ENCODE data around the gene GSTT4.
"Not testable (repeated sequence)": the region's sequence is repeated elsewhere in the genome, so short reads cannot be mapped to it uniquely, and the experiment has no call there.

The GSTT4 gene

DNA sequence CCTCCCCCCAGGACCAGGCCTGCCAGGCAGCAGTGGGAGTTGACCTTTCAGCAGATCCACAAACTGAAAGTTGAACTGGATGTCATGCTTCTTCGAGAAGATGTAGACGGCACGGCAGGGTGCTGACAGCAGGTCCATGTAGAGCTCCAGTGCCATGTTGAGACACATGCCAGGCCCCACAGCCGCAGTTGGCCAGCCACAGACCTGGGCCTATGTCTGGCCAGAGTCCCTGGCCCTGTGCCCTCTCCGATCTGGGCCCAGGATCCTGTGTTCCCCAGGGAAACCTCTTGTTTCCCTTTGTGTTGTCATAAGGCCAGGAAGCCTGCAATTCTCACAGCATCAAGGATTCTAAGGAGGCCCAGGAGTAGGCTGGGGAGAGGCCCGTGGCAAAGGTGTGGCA, at the start of gene GSTT4:
Gene GSTT4 (minus strand): TSS at position 253 of the 400 bp plus-strand sequence. CDS start 97 bp downstream, at position 156.
- Mint-ChIP-seq H3K27ac (no peak within 1 kb of the TSS), H3K4me3 (no peak within 1 kb of the TSS), H3K9me3 (no peaks in the 10 kb centered on the region), H3K36me3 (ENCODE audit: low read depth) (no peaks in the 10 kb centered on the region), H3K27me3 (ENCODE audit: low read depth) (no peaks in the 10 kb centered on the region), H3K4me1 (ENCODE audit: low read depth) (peaks cover 5% of the 10 kb centered on the region)
- DNase-seq (ENCODE audit: low spot score): no peak

- no peak overlapping the region for H3K4me3 Mint-ChIP-seq
- H3K27ac Mint-ChIP-seq: no peak overlapping the region
- no peaks in the 10 kb centered on the region for H3K4me1 Mint-ChIP-seq (ENCODE audit: low read depth)
- no peak for DNase-seq (ENCODE audit: low spot score)
- peaks cover 58% of the 10 kb centered on the region for H3K36me3 Mint-ChIP-seq (ENCODE audit: low read depth)
- H3K27me3 Mint-ChIP-seq (ENCODE audit: low read depth): no peaks in the 10 kb centered on the region
- no peaks in the 10 kb centered on the region for H3K9me3 Mint-ChIP-seq
These were observed 49.1 kb upstream of the GSTT4 start for GRCh38 chr22:24054356-24054755.

GRCh38 chr22:24053481-24054226, 48.4 kb upstream of the GSTT4 start:
- no peaks in the 10 kb centered on the region for H3K4me1 Mint-ChIP-seq (ENCODE audit: low read depth)
- H3K27ac Mint-ChIP-seq: no peak overlapping the region
- H3K9me3 Mint-ChIP-seq: no peaks in the 10 kb centered on the region
- no peak overlapping the region for H3K4me3 Mint-ChIP-seq
- DNase-seq (ENCODE audit: low spot score): no peak
- H3K36me3 Mint-ChIP-seq (ENCODE audit: low read depth): peaks cover 57% of the 10 kb centered on the region
- no peaks in the 10 kb centered on the region for H3K27me3 Mint-ChIP-seq (ENCODE audit: low read depth)

DNA sequence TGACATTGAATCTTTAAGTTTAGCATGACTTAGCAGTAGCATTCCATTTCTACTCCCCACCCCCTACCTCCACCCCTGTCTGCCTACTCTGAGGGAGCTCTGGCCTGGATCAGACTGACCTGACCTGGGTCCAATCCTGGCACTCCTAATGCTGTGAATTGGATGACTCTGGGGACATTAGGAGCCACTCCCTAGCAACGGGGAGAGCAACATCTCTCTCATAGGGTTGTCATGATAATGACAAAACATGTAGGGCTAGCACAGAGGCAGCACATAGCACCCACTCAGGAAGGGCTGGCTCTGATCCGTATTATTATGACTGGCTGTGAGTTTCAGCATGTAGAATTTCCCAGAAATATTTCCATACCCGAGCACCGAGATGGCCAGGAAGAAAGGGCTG, 46.3 kb upstream of the GSTT4 start:
- Mint-ChIP-seq H3K36me3 (ENCODE audit: low read depth) (peaks cover 52% of the 10 kb centered on the region), H3K27ac (no peak overlapping the region), H3K4me3 (no peak overlapping the region), H3K4me1 (ENCODE audit: low read depth) (no peaks in the 10 kb centered on the region), H3K27me3 (ENCODE audit: low read depth) (no peaks in the 10 kb centered on the region), H3K9me3 (no peaks in the 10 kb centered on the region)
- DNase-seq (ENCODE audit: low spot score): no peak

- Mint-ChIP-seq H3K36me3 (ENCODE audit: low read depth) (peaks cover 52% of the 10 kb centered on the region), H3K9me3 (no peaks in the 10 kb centered on the region), H3K4me3 (no peak overlapping the region), H3K27me3 (ENCODE audit: low read depth) (no peaks in the 10 kb centered on the region), H3K27ac (no peak overlapping the region), H3K4me1 (ENCODE audit: low read depth) (no peaks in the 10 kb centered on the region)
- no peak for DNase-seq (ENCODE audit: low spot score)
These were observed 45.8 kb upstream of the GSTT4 start for GRCh38 chr22:24051028-24051427.

DNA sequence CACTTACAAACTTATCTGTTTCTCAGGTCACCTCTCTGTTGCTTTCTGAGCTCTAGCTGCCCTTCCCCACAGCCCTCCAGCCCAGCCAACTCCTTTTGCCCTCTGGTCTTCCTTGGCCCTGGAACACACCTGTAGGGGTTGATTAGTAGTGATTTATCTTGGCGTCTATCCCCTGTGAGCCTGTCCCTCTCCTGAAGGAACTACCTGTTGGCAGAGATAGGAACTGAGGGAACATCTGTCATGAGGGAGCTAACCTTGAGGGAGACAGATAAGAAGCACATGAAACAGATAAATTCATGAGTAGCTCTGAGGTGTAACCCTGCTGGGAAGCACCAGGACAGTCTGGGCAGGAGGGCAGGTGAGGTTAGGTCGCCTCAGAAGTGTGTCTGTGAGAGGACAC, 44.7 kb upstream of the GSTT4 start:
- no peak for DNase-seq (ENCODE audit: low spot score)
- peaks cover 50% of the 10 kb centered on the region for H3K36me3 Mint-ChIP-seq (ENCODE audit: low read depth)
- no peak overlapping the region for H3K4me3 Mint-ChIP-seq
- no peaks in the 10 kb centered on the region for H3K4me1 Mint-ChIP-seq (ENCODE audit: low read depth)
- H3K27ac Mint-ChIP-seq: no peak overlapping the region
- H3K9me3 Mint-ChIP-seq: no peaks in the 10 kb centered on the region
- H3K27me3 Mint-ChIP-seq (ENCODE audit: low read depth): no peaks in the 10 kb centered on the region

GRCh38 chr22:24049211-24049610, 44.0 kb upstream of the GSTT4 start:
- Mint-ChIP-seq H3K4me3 (no peak overlapping the region), H3K9me3 (no peaks in the 10 kb centered on the region), H3K27me3 (ENCODE audit: low read depth) (no peaks in the 10 kb centered on the region), H3K27ac (no peak overlapping the region), H3K36me3 (ENCODE audit: low read depth) (peaks cover 54% of the 10 kb centered on the region), H3K4me1 (ENCODE audit: low read depth) (peaks cover 3% of the 10 kb centered on the region)
- no peak for DNase-seq (ENCODE audit: low spot score)

- no peaks in the 10 kb centered on the region for H3K9me3 Mint-ChIP-seq
- no peak overlapping the region for H3K27ac Mint-ChIP-seq
- H3K36me3 Mint-ChIP-seq (ENCODE audit: low read depth): peaks cover 53% of the 10 kb centered on the region
- no peaks in the 10 kb centered on the region for H3K27me3 Mint-ChIP-seq (ENCODE audit: low read depth)
- no peak overlapping the region for H3K4me3 Mint-ChIP-seq
- peaks cover 8% of the 10 kb centered on the region for H3K4me1 Mint-ChIP-seq (ENCODE audit: low read depth)
- no peak for DNase-seq (ENCODE audit: low spot score)
These were observed 40.8 kb upstream of the GSTT4 start for GRCh38 chr22:24046024-24046423.

DNA sequence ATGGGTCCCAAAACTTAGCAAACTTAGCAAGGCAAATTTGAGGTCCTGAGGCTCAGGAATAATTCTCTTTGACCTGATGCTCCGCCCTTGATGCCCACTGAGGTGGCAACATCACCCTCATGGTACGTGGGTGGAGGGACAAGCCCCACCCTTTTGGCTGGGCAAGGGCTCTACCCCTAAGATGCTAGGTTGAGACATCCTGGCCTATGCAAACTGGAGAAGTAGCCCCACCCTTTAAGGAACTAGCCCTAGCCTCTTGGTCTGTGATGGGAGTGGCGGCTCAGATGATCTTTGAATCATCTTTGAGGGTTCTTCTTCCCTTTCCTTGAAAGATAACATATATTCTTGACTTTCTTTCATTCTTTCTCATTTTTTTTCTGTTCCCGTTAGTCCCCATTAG, 38.7 kb upstream of the GSTT4 start:
- Mint-ChIP-seq H3K27me3 (ENCODE audit: low read depth) (no peaks in the 10 kb centered on the region), H3K4me1 (ENCODE audit: low read depth) (peaks cover 11% of the 10 kb centered on the region), H3K9me3 (no peaks in the 10 kb centered on the region), H3K27ac (peak overlapping the region; percentile 2), H3K4me3 (no peak overlapping the region), H3K36me3 (ENCODE audit: low read depth) (peaks cover 49% of the 10 kb centered on the region)
- no peak for DNase-seq (ENCODE audit: low spot score)

GRCh38 chr22:24043465-24043864, 38.2 kb upstream of the GSTT4 start:
- not testable (repeated sequence) for H3K4me3 Mint-ChIP-seq; H3K27me3 Mint-ChIP-seq (ENCODE audit: low read depth); H3K9me3 Mint-ChIP-seq; DNase-seq (ENCODE audit: low spot score); H3K27ac Mint-ChIP-seq
- peaks cover 51% of the 10 kb centered on the region for H3K36me3 Mint-ChIP-seq (ENCODE audit: low read depth)
- H3K4me1 Mint-ChIP-seq (ENCODE audit: low read depth): peaks cover 13% of the 10 kb centered on the region

DNA sequence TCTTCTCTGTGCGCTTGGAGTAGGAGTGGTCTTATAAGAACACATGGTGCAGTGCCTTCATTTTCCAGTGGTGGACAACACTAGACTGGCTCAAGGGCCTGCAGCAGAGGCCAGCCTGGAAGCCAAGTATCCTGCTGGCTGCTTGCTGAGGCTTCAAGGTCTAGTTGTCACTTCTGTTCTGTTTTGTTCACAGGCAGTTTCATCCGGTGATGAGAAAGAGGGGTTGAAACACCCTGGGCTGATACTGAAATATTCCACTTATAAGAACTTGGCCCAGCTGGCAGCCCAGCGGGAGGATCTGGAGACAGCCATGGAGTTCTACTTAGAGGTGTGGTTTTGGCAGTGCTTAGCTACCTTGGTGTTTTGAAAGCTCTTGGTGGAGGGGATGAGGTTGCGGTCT, 35.7 kb upstream of the GSTT4 start:
- Mint-ChIP-seq H3K4me1 (ENCODE audit: low read depth) (peaks cover 17% of the 10 kb centered on the region), H3K27ac (no peak overlapping the region), H3K27me3 (ENCODE audit: low read depth) (no peaks in the 10 kb centered on the region), H3K4me3 (no peak overlapping the region), H3K9me3 (no peaks in the 10 kb centered on the region), H3K36me3 (ENCODE audit: low read depth) (peaks cover 63% of the 10 kb centered on the region)
- DNase-seq (ENCODE audit: low spot score): no peak

GRCh38 chr22:24039046-24039445, 33.8 kb upstream of the GSTT4 start:
- Mint-ChIP-seq H3K36me3 (ENCODE audit: low read depth) (peaks cover 55% of the 10 kb centered on the region), H3K27me3 (ENCODE audit: low read depth) (no peaks in the 10 kb centered on the region), H3K9me3 (no peaks in the 10 kb centered on the region), H3K4me1 (ENCODE audit: low read depth) (peaks cover 15% of the 10 kb centered on the region), H3K4me3 (no peak overlapping the region), H3K27ac (peak overlapping the region; percentile 2)
- no peak for DNase-seq (ENCODE audit: low spot score)

DNA sequence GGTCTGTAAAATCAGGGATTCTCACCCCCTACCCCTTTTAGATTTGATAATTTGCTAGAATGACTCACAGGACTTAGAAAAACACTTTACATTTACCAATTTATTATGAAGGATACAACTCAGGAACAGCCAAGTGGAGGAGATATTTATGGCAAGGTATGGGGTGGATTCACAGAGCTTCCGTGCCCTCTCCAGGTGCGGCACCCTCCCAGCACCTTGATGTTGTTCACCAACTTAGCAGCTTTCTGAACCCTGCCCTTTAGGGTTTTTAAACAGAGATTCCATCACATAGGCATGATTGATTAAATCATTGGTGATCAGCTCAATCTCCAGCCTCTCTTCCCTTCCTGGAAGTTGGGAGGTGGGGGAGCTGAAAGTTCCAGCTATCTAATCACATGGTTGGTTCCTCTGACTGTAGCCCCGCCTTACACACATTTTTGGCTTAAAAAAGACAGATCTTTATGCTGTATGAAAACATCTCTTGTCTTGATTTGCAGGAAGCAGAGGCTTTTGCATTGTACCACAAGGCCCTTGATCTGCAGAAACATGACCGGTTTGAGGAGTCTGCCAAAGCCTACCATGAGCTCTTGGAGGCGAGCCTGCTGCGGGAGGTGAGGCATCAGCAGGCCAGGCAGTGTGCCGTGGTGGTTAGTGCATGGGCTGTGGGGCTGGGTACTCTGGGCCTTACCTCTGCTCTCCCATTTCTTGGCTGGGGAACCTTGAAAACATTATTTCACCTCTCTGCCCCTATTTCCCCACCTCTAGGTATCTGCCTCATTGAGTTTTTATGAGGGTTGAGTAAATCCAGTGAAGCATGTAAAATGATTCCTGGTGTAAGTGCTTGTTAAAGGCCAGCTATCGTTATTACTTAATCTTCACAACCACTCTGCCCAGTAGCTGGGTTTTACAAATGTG, 32.9 kb upstream of the GSTT4 start:
- peaks cover 52% of the 10 kb centered on the region for H3K36me3 Mint-ChIP-seq (ENCODE audit: low read depth)

DNA sequence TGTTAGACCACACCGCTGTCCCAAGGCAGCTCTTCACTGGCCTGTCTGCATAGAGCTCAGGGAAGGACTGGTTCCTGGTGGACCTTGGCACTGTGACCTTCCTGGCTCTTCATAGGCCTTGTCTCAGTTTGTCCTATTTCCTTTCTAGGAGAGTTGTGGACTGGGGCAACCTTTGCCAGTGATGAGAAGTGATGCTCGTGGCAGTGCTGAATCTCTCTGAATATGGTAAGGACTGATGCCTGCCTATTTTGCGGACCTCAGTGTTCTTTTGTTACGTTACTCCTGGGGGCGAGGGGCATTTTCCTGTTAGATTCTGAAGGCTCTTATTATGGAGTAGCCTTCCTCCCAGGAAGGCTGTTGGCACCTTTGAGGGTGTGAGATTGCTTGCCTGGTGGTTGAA, 30.0 kb upstream of the GSTT4 start:
- DNase-seq (ENCODE audit: low spot score): no peak
- Mint-ChIP-seq H3K36me3 (ENCODE audit: low read depth) (peaks cover 42% of the 10 kb centered on the region), H3K27ac (no peak overlapping the region), H3K4me3 (no peak overlapping the region), H3K27me3 (ENCODE audit: low read depth) (no peaks in the 10 kb centered on the region), H3K4me1 (ENCODE audit: low read depth) (peaks cover 13% of the 10 kb centered on the region), H3K9me3 (no peaks in the 10 kb centered on the region)

More for the DNA sequence above, 32.9 kb upstream of the GSTT4 start:
- H3K27me3 Mint-ChIP-seq (ENCODE audit: low read depth): no peaks in the 10 kb centered on the region
- no peak overlapping the region for H3K4me3 Mint-ChIP-seq
- peaks cover 11% of the 10 kb centered on the region for H3K4me1 Mint-ChIP-seq (ENCODE audit: low read depth)
- no peak for DNase-seq (ENCODE audit: low spot score)
- no peak overlapping the region for H3K27ac Mint-ChIP-seq
- H3K9me3 Mint-ChIP-seq: no peaks in the 10 kb centered on the region

Data from T-helper 2 cell treated with Interferon-gamma antibody and Interleukin-4, amounts not matched to agents 5 μg/mL and 100 μg/mL, for 36 hours (primary cell).